Tibial artery (tissue), 4 donors: ENCODE measurements around the gene SMPD3.

Source experiments
- DNase-seq, 2 donors: peaks; one replicate each; pipeline ENCODE4 v3.0.0-alpha.2; 2019
- H3K27ac ChIP-seq, 2 donors: fragments of 200-600 bp; sonication (generic) in 1 of 2; 1 replicate in 1 of 2; 2 replicates in 1 of 2; pipeline ENCODE4 v1.5.1; 2018 to 2019; ENCODE audit warnings: mild to moderate bottlenecking in 1 of 2
- H3K27me3 ChIP-seq, 2 donors: fragments of 200-600 bp; sonication (generic) in 1 of 2; one replicate each; pipeline versions ENCODE4 v1.5.1 to v1.6.0; 2016 to 2019
- H3K36me3 ChIP-seq, 3 donors: fragments of 200-600 bp; sonication (generic) in 2 of 3; one replicate each; pipeline ENCODE4 v1.5.1; 2016 to 2019; ENCODE audit warnings: mild to moderate bottlenecking in 2 of 3
- H3K4me1 ChIP-seq, 4 donors: fragments of 200-600 bp; sonication (generic) in 2 of 4; 1 replicate in 3 of 4; 2 replicates in 1 of 4; pipeline ENCODE4 v1.5.1; 2016 to 2019
- H3K4me3 ChIP-seq, 2 donors: fragments of 200-600 bp; sonication (generic) in 1 of 2; 1 replicate in 1 of 2; 2 replicates in 1 of 2; pipeline ENCODE4 v1.5.1; 2018 to 2019; ENCODE audit warnings: mild to moderate bottlenecking in 2 of 2
- H3K9me3 ChIP-seq, 3 donors: fragments of 200-600 bp; sonication (generic) in 1 of 3; one replicate each; pipeline ENCODE4 v1.5.1; 2016 to 2019
- CTCF ChIP-seq, 2 experiments: fragments of 200-600 bp in 1 of 2; fragments of 450-650 bp in 1 of 2; IDR thresholded peaks; one replicate each; pipeline ENCODE4 v1.5.1; 2017 to 2019; ENCODE audit warnings: antibody characterized with exemption in 2 of 2, mild to moderate bottlenecking in 1 of 2, moderate library complexity in 1 of 2
- intact Hi-C: fragments of 100-400 bp; cut with DNase I; formaldehyde crosslinking; loops from one replicate; pipeline ENCODE4 v1.15.0; 2023; ENCODE audit warnings: low total_unique reads

Gene SMPD3

GRCh38 chr16:68460067-68460466 is 11.8 kb upstream of the SMPD3 start:
- intact Hi-C loops: no loop called here
- TF ChIP-seq CTCF (IDR thresholded peaks at IDR 0.05): no peak
- H3K4me3 ChIP-seq: no peak overlapping the region
- H3K36me3 ChIP-seq: no peaks in the 10 kb centered on the region
- peaks cover 0 to 16% of the 10 kb centered on the region in 2 donors for H3K27me3 ChIP-seq
- H3K4me1 ChIP-seq: no peaks in the 10 kb centered on the region
- no peak for DNase-seq
- H3K9me3 ChIP-seq: no peaks in the 10 kb centered on the region
- H3K27ac ChIP-seq: no peak overlapping the region

GRCh38 chr16:68459457-68459856 is 11.1 kb upstream of the SMPD3 start:
- no peaks in the 10 kb centered on the region for H3K36me3 ChIP-seq
- H3K4me1 ChIP-seq: no peaks in the 10 kb centered on the region
- DNase-seq: no peak
- TF ChIP-seq CTCF (IDR thresholded peaks at IDR 0.05): no peak
- peaks cover 0 to 16% of the 10 kb centered on the region in 2 donors for H3K27me3 ChIP-seq
- intact Hi-C loops: no loop called here
- H3K27ac ChIP-seq: no peak overlapping the region
- no peak overlapping the region for H3K4me3 ChIP-seq
- no peaks in the 10 kb centered on the region for H3K9me3 ChIP-seq

- no peak for DNase-seq
- no peak overlapping the region for H3K27ac ChIP-seq
- intact Hi-C loops: no loop called here
- H3K36me3 ChIP-seq: no peaks in the 10 kb centered on the region
- TF ChIP-seq CTCF (IDR thresholded peaks at IDR 0.05): no peak
- no peak overlapping the region for H3K4me3 ChIP-seq
- H3K9me3 ChIP-seq: no peaks in the 10 kb centered on the region
- H3K27me3 ChIP-seq: peaks cover 0 to 16% of the 10 kb centered on the region in 2 donors
- H3K4me1 ChIP-seq: no peaks in the 10 kb centered on the region
These were observed 10.2 kb upstream of the SMPD3 start for GRCh38 chr16:68458551-68458950.

- H3K36me3 ChIP-seq: no peaks in the 10 kb centered on the region
- DNase-seq: no peak
- no peaks in the 10 kb centered on the region for H3K4me1 ChIP-seq
- intact Hi-C loops: no loop called here
- H3K27me3 ChIP-seq: peaks cover 0 to 16% of the 10 kb centered on the region in 2 donors
- TF ChIP-seq CTCF (IDR thresholded peaks at IDR 0.05): no peak
- no peaks in the 10 kb centered on the region for H3K9me3 ChIP-seq
- no peak overlapping the region for H3K27ac ChIP-seq
- H3K4me3 ChIP-seq: no peak overlapping the region
These were observed 9.8 kb upstream of the SMPD3 start for GRCh38 chr16:68458101-68458500.

GRCh38 chr16:68455631-68456030 is 7.3 kb upstream of the SMPD3 start:
- no peak for TF ChIP-seq CTCF (IDR thresholded peaks at IDR 0.05)
- no peaks in the 10 kb centered on the region for H3K36me3 ChIP-seq
- intact Hi-C loops: no loop called here
- no peak for DNase-seq
- peaks cover 0 to 16% of the 10 kb centered on the region in 2 donors for H3K27me3 ChIP-seq
- no peak overlapping the region for H3K4me3 ChIP-seq
- no peaks in the 10 kb centered on the region for H3K4me1 ChIP-seq
- H3K27ac ChIP-seq: no peak overlapping the region
- H3K9me3 ChIP-seq: no peaks in the 10 kb centered on the region

- H3K27ac ChIP-seq: no peak overlapping the region
- H3K9me3 ChIP-seq: no peaks in the 10 kb centered on the region
- no peaks in the 10 kb centered on the region for H3K36me3 ChIP-seq
- intact Hi-C loops: no loop called here
- H3K27me3 ChIP-seq: peaks cover 0 to 15% of the 10 kb centered on the region in 2 donors
- TF ChIP-seq CTCF (IDR thresholded peaks at IDR 0.05): no peak
- H3K4me1 ChIP-seq: no peaks in the 10 kb centered on the region
- H3K4me3 ChIP-seq: no peak overlapping the region
- DNase-seq: no peak
These were observed 6.7 kb upstream of the SMPD3 start for GRCh38 chr16:68454920-68455435.
